H1 (cell line): Measurements from ENCODE around the gene ZNRF2. TPM values are rescaled to one million over a fixed set of nuclear protein-coding genes. Genes with fewer than 3 reads are reported as not detected.

Experiments
- CTCF ChIA-PET: fragments of 300-600 bp; sonication (Branson Sonifier 250); formaldehyde crosslinking; loops from one replicate; lab custom pipeline; 2021; ENCODE audit not compliant: partially characterized antibody; lab: Charles Lee
- POLR2A ChIA-PET: fragments of 300-600 bp; sonication (Branson Sonifier 250); formaldehyde crosslinking; loops from one replicate; lab custom pipeline; 2021; ENCODE audit warnings: inconsistent platforms; ENCODE audit not compliant: partially characterized antibody; lab: Charles Lee
- DNase-seq, 2 experiments: peaks; one replicate each; pipeline versions ENCODE4 v3.0.0 to v3.0.0-alpha.2; 2010 to 2022; ENCODE audit warnings: low spot score in 2 of 2, low read depth in 1 of 2, mixed read lengths in 1 of 2
- FAIRE-seq: peaks from 2 replicates; lab custom pipeline; 2011; peaks lifted over from hg19 to GRCh38; lab: Jason Lieb, UNC
- H2AFZ ChIP-seq: 2 replicates; pipeline ENCODE4 v1.8.1; 2012; ENCODE audit warnings: low read length, inconsistent platforms
- H2AK5ac ChIP-seq: 2 replicates; pipeline ENCODE4 v1.6.1; 2013; ENCODE audit warnings: low read depth, low read length
- H2BK120ac ChIP-seq: replicated peaks from 2 replicates; pipeline ENCODE3; 2013; ENCODE audit warnings: low read depth, low read length, inconsistent platforms
- H2BK12ac ChIP-seq: 2 replicates; pipeline ENCODE4 v1.6.1; 2013; ENCODE audit warnings: low read depth, low read length
- H2BK15ac ChIP-seq: 2 replicates; pipeline ENCODE4 v1.6.1; 2013; ENCODE audit warnings: low read length
- H2BK20ac ChIP-seq: 2 replicates; pipeline ENCODE4 v1.6.1; 2013; ENCODE audit warnings: low read length
- H2BK5ac ChIP-seq: 2 replicates; pipeline ENCODE4 v1.6.1; 2013; ENCODE audit warnings: low read depth, low read length
- H3K14ac ChIP-seq: 2 replicates; pipeline ENCODE4 v1.6.1; 2013; ENCODE audit warnings: inconsistent platforms; ENCODE audit not compliant: insufficient read length
- H3K18ac ChIP-seq: 2 replicates; pipeline ENCODE4 v1.6.1; 2013; ENCODE audit warnings: low read length; ENCODE audit errors: extremely low read depth
- H3K23ac ChIP-seq: 2 replicates; pipeline ENCODE4 v1.6.1; 2013; ENCODE audit warnings: inconsistent platforms; ENCODE audit not compliant: insufficient read length
- H3K23me2 ChIP-seq: 2 replicates; pipeline ENCODE4 v1.6.1; 2013; ENCODE audit warnings: low read depth, low read length
- H3K27ac ChIP-seq: 2 replicates; pipeline ENCODE4 v1.6.1; 2011; ENCODE audit warnings: low read depth, low read length, inconsistent platforms
- H3K27me3 ChIP-seq, 4 experiments: replicated peaks in 1 of 4; 1 replicate in 1 of 4; 2 replicates in 3 of 4; pipeline versions ENCODE4 v1.6.1 to v1.8.1; 2011 to 2013; ENCODE audit warnings: low read length in 3 of 4, mild to moderate bottlenecking in 3 of 4, inconsistent platforms in 2 of 4, mixed read lengths in 2 of 4, moderate library complexity in 1 of 4; ENCODE audit not compliant: control insufficient read depth in 3 of 4, insufficient read depth in 3 of 4; ENCODE audit errors: extremely low read depth in 1 of 4
- H3K36me3 ChIP-seq, 4 experiments: 2 replicates each; pipeline versions ENCODE4 v1.6.1 to v1.8.1; 2011 to 2013; ENCODE audit warnings: mild to moderate bottlenecking in 4 of 4, low read length in 3 of 4, moderate library complexity in 2 of 4, control low read depth in 1 of 4, inconsistent platforms in 1 of 4; ENCODE audit not compliant: insufficient read depth in 4 of 4, control insufficient read depth in 2 of 4
- H3K4ac ChIP-seq: replicated peaks from 2 replicates; pipeline ENCODE3; 2013; ENCODE audit warnings: low read length, low read depth, mixed read lengths, inconsistent platforms; ENCODE audit not compliant: insufficient read length
- H3K4me1 ChIP-seq, 4 experiments: replicated peaks in 1 of 4; 1 replicate in 1 of 4; 2 replicates in 3 of 4; pipeline versions ENCODE4 v1.6.1 to v1.8.1; 2011 to 2013; ENCODE audit warnings: low read length in 3 of 4, inconsistent platforms in 2 of 4, mixed read lengths in 1 of 4; ENCODE audit not compliant: insufficient read depth in 4 of 4, control insufficient read depth in 3 of 4
- H3K4me2 ChIP-seq, 2 experiments: 2 replicates each; pipeline versions ENCODE4 v1.6.1 to v1.8.1; 2011 to 2013; ENCODE audit warnings: low read depth in 2 of 2, low read length in 2 of 2, control low read depth in 1 of 2, inconsistent platforms in 1 of 2, mild to moderate bottlenecking in 1 of 2; ENCODE audit not compliant: insufficient read depth in 1 of 2
- H3K4me3 ChIP-seq, 4 experiments: fragments of 200-600, 300-600 bp in 1 of 4; sonication (generic), shearing (Covaris generic), sonication (Bioruptor Twin) in 1 of 4; 2 replicates each; pipeline versions ENCODE4 v1.5.1 to v1.8.1; 2011 to 2016; ENCODE audit warnings: low read length in 4 of 4, low read depth in 3 of 4, control low read depth in 2 of 4, inconsistent platforms in 2 of 4, mild to moderate bottlenecking in 2 of 4, mixed read lengths in 1 of 4, moderate library complexity in 1 of 4; ENCODE audit not compliant: insufficient read depth in 2 of 4; ENCODE audit errors: extremely low read depth in 1 of 4
- H3K56ac ChIP-seq: replicated peaks from 2 replicates; pipeline ENCODE3; 2013; ENCODE audit warnings: low read depth, mild to moderate bottlenecking, mixed read lengths, low read length, inconsistent platforms; ENCODE audit not compliant: insufficient read length
- H3K79me1 ChIP-seq: 2 replicates; pipeline ENCODE4 v1.6.1; 2013; ENCODE audit warnings: low read depth, low read length, control low read depth
- H3K79me2 ChIP-seq, 2 experiments: 2 replicates each; pipeline versions ENCODE4 v1.6.1 to v1.8.1; 2012 to 2013; ENCODE audit warnings: low read length in 2 of 2, mild to moderate bottlenecking in 2 of 2, inconsistent platforms in 1 of 2; ENCODE audit not compliant: insufficient read depth in 2 of 2, control insufficient read depth in 1 of 2
- H3K9ac ChIP-seq, 4 experiments: replicated peaks in 1 of 4; 1 replicate in 1 of 4; 2 replicates in 3 of 4; pipeline versions ENCODE4 v1.6.1 to v1.8.1; 2011 to 2013; ENCODE audit warnings: low read depth in 3 of 4, low read length in 3 of 4, control low read depth in 2 of 4, mild to moderate bottlenecking in 2 of 4, moderate library complexity in 2 of 4, inconsistent platforms in 1 of 4; ENCODE audit errors: extremely low read depth in 1 of 4
- H3K9me3 ChIP-seq, 2 experiments: 2 replicates each; pipeline versions ENCODE4 v1.6.1 to v1.8.1; 2012 to 2013; ENCODE audit warnings: mild to moderate bottlenecking in 2 of 2, moderate library complexity in 2 of 2, control low read depth in 1 of 2, inconsistent platforms in 1 of 2, low read depth in 1 of 2, low read length in 1 of 2, mixed read lengths in 1 of 2; ENCODE audit not compliant: insufficient read depth in 2 of 2
- H4K20me1 ChIP-seq, 2 experiments: replicated peaks in 1 of 2; 2 replicates each; pipeline versions ENCODE3 to v1.8.1; 2011 to 2013; ENCODE audit warnings: inconsistent platforms in 2 of 2, low read length in 2 of 2, mild to moderate bottlenecking in 1 of 2; ENCODE audit not compliant: insufficient read depth in 2 of 2, control insufficient read depth in 1 of 2
- H4K5ac ChIP-seq: 2 replicates; pipeline ENCODE4 v1.6.1; 2013; ENCODE audit warnings: low read length, low read depth, mixed read lengths, inconsistent platforms; ENCODE audit not compliant: insufficient read length
- H4K8ac ChIP-seq: 2 replicates; pipeline ENCODE4 v1.8.0; 2013; ENCODE audit warnings: mild to moderate bottlenecking, moderate library complexity, low read length, inconsistent platforms; ENCODE audit not compliant: insufficient read depth; ENCODE audit errors: extremely low read depth
- H4K91ac ChIP-seq: replicated peaks from 2 replicates; pipeline ENCODE3; 2013; ENCODE audit warnings: low read length, mixed read lengths, inconsistent platforms; ENCODE audit not compliant: insufficient read length
- ATF3 ChIP-seq: IDR thresholded peaks from 2 replicates; pipeline ENCODE4 v1.6.1; 2011; ENCODE audit warnings: low read depth, mild to moderate bottlenecking, low read length; ENCODE audit not compliant: insufficient read depth
- CTCF ChIP-seq, 3 experiments: IDR thresholded peaks; 1 replicate in 2 of 3; 2 replicates in 1 of 3; pipeline versions ENCODE4 v1.5.1 to v1.6.1; 2011; ENCODE audit warnings: low read length in 3 of 3, mild to moderate bottlenecking in 3 of 3, inconsistent platforms in 2 of 3, low read depth in 1 of 3, moderate library complexity in 1 of 3; ENCODE audit not compliant: insufficient read depth in 1 of 3; ENCODE audit errors: control extremely low read depth in 1 of 3
- FOSL1 ChIP-seq: IDR thresholded peaks from 2 replicates; pipeline ENCODE4 v1.6.1; 2011; ENCODE audit warnings: mild to moderate bottlenecking, low read depth, low read length, moderate library complexity; ENCODE audit not compliant: insufficient read depth
- HDAC2 ChIP-seq, 2 experiments: fragments of 300-600 bp in 1 of 2; sonication (generic) in 1 of 2; IDR thresholded peaks; 2 replicates each; pipeline ENCODE4 v1.6.1; 2011 to 2012; ENCODE audit warnings: low read depth in 2 of 2, low read length in 2 of 2, mild to moderate bottlenecking in 2 of 2, moderate library complexity in 2 of 2, borderline replicate concordance in 1 of 2, inconsistent platforms in 1 of 2
- JUN ChIP-seq: IDR thresholded peaks from 2 replicates; pipeline ENCODE4 v1.6.1; 2011; ENCODE audit warnings: low read depth, mild to moderate bottlenecking, improper control_type of control experiment, low read length
- KDM1A ChIP-seq: fragments of 200-600, 300-600 bp; sonication (generic); IDR thresholded peaks from 2 replicates; pipeline ENCODE4 v1.7.1; 2016; ENCODE audit warnings: mild to moderate bottlenecking, low read length, borderline replicate concordance
- MAFK ChIP-seq: IDR thresholded peaks from 2 replicates; pipeline ENCODE4 v1.6.1; 2012; ENCODE audit warnings: low read depth, mild to moderate bottlenecking, improper control_type of control experiment, low read length
- POU5F1 ChIP-seq: IDR thresholded peaks from 2 replicates; pipeline ENCODE4 v1.6.1; 2011; ENCODE audit warnings: low read depth, mild to moderate bottlenecking, low read length, moderate library complexity
- RXRA ChIP-seq: IDR thresholded peaks from 2 replicates; pipeline ENCODE4 v1.6.1; 2011; ENCODE audit warnings: low read depth, mild to moderate bottlenecking, low read length, moderate library complexity; ENCODE audit not compliant: insufficient read depth
- SIX5 ChIP-seq: IDR thresholded peaks from 2 replicates; pipeline ENCODE4 v1.6.1; 2011; ENCODE audit warnings: mild to moderate bottlenecking, low read depth, low read length
- WGBS, 2 experiments: shearing (Covaris generic) in 1 of 2; methylation state at CpG; one replicate each; pipeline versions ENCODE4 v1.1.6 to v1.1.7; 2013 to 2015; ENCODE audit warnings: low lambda C conversion rate in 2 of 2, mixed read lengths in 2 of 2, inconsistent platforms in 1 of 2, low coverage in 1 of 2, missing lambda C conversion rate in 1 of 2; ENCODE audit not compliant: insufficient replicate concordance in 2 of 2, insufficient coverage in 1 of 2, insufficient read length in 1 of 2; ENCODE audit errors: extremely low coverage in 1 of 2, missing lambda C conversion rate in 1 of 2; 5-methylcytosine and 5-hydroxymethylcytosine counted together
- polyA plus RNA-seq, 7 experiments: library from polyadenylated mRNA; depleted of rRNA in 3 of 7; stranded (reverse) in 5 of 7; unstranded in 2 of 7; fragments of >200 nt in 5 of 7; fragments of 200-250 nt in 2 of 7; gene quantifications; 1 replicate in 5 of 7; 2 replicates in 1 of 7; 4 replicates in 1 of 7; pipeline versions ENCODE4 v1.2.1 to v1.2.3, GENCODE V29; 2011 to 2013; ENCODE audit warnings: missing spikeins in 2 of 7, mixed read lengths in 2 of 7
- total RNA-seq: library from RNA; stranded (reverse); fragmentation: NEBNext Ultra II Directional; extraction: Animal tissue kit (Norgen Biotek cat#: 25700); gene quantifications from 2 replicates; pipeline ENCODE4 v1.2.1, GENCODE V29; 2021

Gene ZNRF2
- total and polyA plus RNA-seq, 2 of the 8 experiments (the other 6 are each of a cell fraction or from before 2014, with no cell fraction given): 2.9 to 16.2 TPM

GRCh38 chr7:30251708-30252329 is 32.6 kb upstream of the ZNRF2 start:
- CTCF ChIA-PET: interaction anchor here (1.0 to 1.9 kb wide), 2 partner anchors 24 kb away, joined by 3 to 7 read pairs; no protein-coding TSS in a partner anchor
- no peak overlapping the region for H2AK5ac ChIP-seq
- no peak for TF ChIP-seq MAFK
- TF ChIP-seq CTCF (IDR thresholded peaks at IDR 0.05; ENCODE audit: control extremely low read depth in 1 of 3, insufficient read depth in 1 of 3, low read depth in 1 of 3, low read length in 3 of 3): no peak
- TF ChIP-seq HDAC2 (IDR thresholded peaks at IDR 0.05; ENCODE audit: borderline replicate concordance in 1 of 2, low read depth in 2 of 2, low read length in 2 of 2): no peak
- no peak for TF ChIP-seq SIX5
- no peak for TF ChIP-seq KDM1A
- TF ChIP-seq ATF3: no peak
- TF ChIP-seq RXRA: no peak
- TF ChIP-seq POU5F1: no peak
- TF ChIP-seq JUN: no peak
- no peak for TF ChIP-seq FOSL1

More at GRCh38 chr7:30251708-30252329, 32.6 kb upstream of the ZNRF2 start:
- no peaks in the 10 kb centered on the region; the same call in 1 of the 2 replicates for H3K23me2 ChIP-seq
- H3K18ac ChIP-seq: no peak overlapping the region
- no peak overlapping the region for H4K8ac ChIP-seq
- FAIRE-seq: no peak
- POLR2A ChIA-PET: no interaction called here
- H3K36me3 ChIP-seq: no peaks in the 10 kb centered on the region
- no peak overlapping the region for H3K23ac ChIP-seq
- H2BK20ac ChIP-seq: no peak overlapping the region
- H3K4me2 ChIP-seq: no peak overlapping the region
- H3K14ac ChIP-seq: no peak overlapping the region
- no peaks in the 10 kb centered on the region for H3K79me1 ChIP-seq
- H3K4me3 ChIP-seq: no peak overlapping the region
- WGBS, 2 experiments: 88% methylated on average over 7 of the region's 7 CpGs; no CpG with 5 or more reads in 1 of the 2 experiments
- H2BK15ac ChIP-seq: no peak overlapping the region
- H3K27me3 ChIP-seq: no peaks in the 10 kb centered on the region
- no peak overlapping the region for H3K27ac ChIP-seq
- H2BK12ac ChIP-seq: no peak overlapping the region
- no peak overlapping the region for H2BK120ac ChIP-seq
- no peak overlapping the region for H2AFZ ChIP-seq
- no peak overlapping the region for H3K4ac ChIP-seq
- no peak overlapping the region for H3K9ac ChIP-seq
- H2BK5ac ChIP-seq: no peak overlapping the region
- H4K5ac ChIP-seq: no peak overlapping the region
- H4K20me1 ChIP-seq: no peaks in the 10 kb centered on the region
- no peaks in the 10 kb centered on the region for H3K79me2 ChIP-seq
- no peaks in the 10 kb centered on the region for H3K9me3 ChIP-seq
- no peak overlapping the region for H4K91ac ChIP-seq
- DNase-seq: no peak
- H3K56ac ChIP-seq: no peak overlapping the region
- H3K4me1 ChIP-seq: peaks cover 0 to 4% (median 0%) of the 10 kb centered on the region in 4 experiments; a peak in 2 of 7 replicates
